Mucosa of descending colon (tissue), 3 donors: ENCODE measurements around the gene HTD2. TPM values are rescaled to one million over a fixed set of nuclear protein-coding genes. Genes with fewer than 3 reads are reported as not detected.

Experiments used
- ATAC-seq: fragments of 200-7000 bp; cut with Tn5 transposase; one replicate; pipeline ENCODE4 v1.9.1; 2020; ENCODE audit warnings: mild to moderate bottlenecking, moderate library complexity
- DNase-seq, 3 donors: peaks; one replicate each; pipeline ENCODE4 v3.0.0-alpha.2; 2020
- H3K36me3 ChIP-seq: fragments of 200-600 bp; one replicate; pipeline ENCODE4 v1.8.0; 2021; ENCODE audit warnings: low read depth, mild to moderate bottlenecking
- H3K4me1 ChIP-seq: fragments of 200-600 bp; one replicate; pipeline ENCODE4 v1.8.0; 2021; ENCODE audit warnings: low read depth, mild to moderate bottlenecking
- H3K4me3 ChIP-seq: fragments of 200-600 bp; one replicate; pipeline ENCODE4 v1.8.0; 2021; ENCODE audit warnings: mild to moderate bottlenecking
- H3K9me3 ChIP-seq: fragments of 200-600 bp; one replicate; pipeline ENCODE4 v1.8.0; 2021; ENCODE audit warnings: mild to moderate bottlenecking
- CTCF ChIP-seq: fragments of 200-600 bp; IDR thresholded peaks from one replicate; pipeline ENCODE4 v1.8.0; 2022; ENCODE audit warnings: antibody characterized with exemption, mild to moderate bottlenecking
- intact Hi-C, 2 donors: fragments of 100-400 bp; cut with DNase I in 1 of 2; cut with micrococcal nuclease in 1 of 2; formaldehyde crosslinking; loops; one replicate each; pipeline versions ENCODE4 v1.11.0 to v1.11.1; 2022; cut with DNase I, micrococcal nuclease
- total RNA-seq, 3 donors: library from RNA; stranded (reverse); fragmentation: NEBNext Ultra II Directional in 2 of 3; extraction: Animal tissue kit (Norgen Biotek cat#: 25700) in 2 of 3; gene quantifications; one replicate each; pipeline versions ENCODE4 v1.2.1 to v1.2.4, GENCODE V29; 2021 to 2023
- donor health status: DM: no; HTN: no; CAD: no; lungs with moderate emphysema.
- donor health status: DM: no; HTN: no; CAD: no.
- donor health status: DM: no; HTN: yes; CAD: no.

HTD2 gene
- total RNA-seq, 3 donors from 2014 or later, result 9.7 to 13.7 (median 10.9) TPM

GRCh38 chr3:58325525-58325992, 19.2 kb downstream of the HTD2 start:
- H3K4me3 ChIP-seq, result no peak overlapping the region

GRCh38 chr3:58326267-58326900, 20.1 kb downstream of the HTD2 start:
- no peak for TF ChIP-seq CTCF
- Histone ChIP-seq H3K36me3 (no peaks in the 10 kb centered on the region), H3K4me3 (no peak overlapping the region), H3K9me3 (no peaks in the 10 kb centered on the region), H3K4me1 (peaks cover 12% of the 10 kb centered on the region)
- intact Hi-C loops, result loop anchor here in 1 of 2 donors (5.0 kb wide), 1 partner anchor 91 kb away; no protein-coding TSS in a partner anchor
- ATAC-seq, result no peak
- no peak for DNase-seq

More at GRCh38 chr3:58325525-58325992, 19.2 kb downstream of the HTD2 start:
- Histone ChIP-seq H3K4me1 (peaks cover 12% of the 10 kb centered on the region), H3K36me3 (no peaks in the 10 kb centered on the region), H3K9me3 (no peaks in the 10 kb centered on the region)
- TF ChIP-seq CTCF, result no peak
- DNase-seq (no peak), ATAC-seq (peak; percentile 85)
- intact Hi-C loops, result loop anchor here in 1 of 2 donors (5.0 kb wide), 1 partner anchor 92 kb away; no protein-coding TSS in a partner anchor

- ATAC-seq (no peak), DNase-seq (no peak)
- no peak overlapping the region for H3K4me3 ChIP-seq
- intact Hi-C loops, result loop anchor here in 1 of 2 donors (5.0 kb wide), 1 partner anchor 88 kb away; no protein-coding TSS in a partner anchor
- no peaks in the 10 kb centered on the region for H3K36me3 ChIP-seq
- no peaks in the 10 kb centered on the region for H3K9me3 ChIP-seq
- H3K4me1 ChIP-seq, result peaks cover 16% of the 10 kb centered on the region
- TF ChIP-seq CTCF, result no peak
Observed at GRCh38 chr3:58329150-58329921, 23.0 kb downstream of the HTD2 start.

- Histone ChIP-seq H3K36me3 (no peaks in the 10 kb centered on the region), H3K4me1 (peaks cover 13% of the 10 kb centered on the region), H3K4me3 (no peak overlapping the region), H3K9me3 (no peaks in the 10 kb centered on the region)
- ATAC-seq (no peak), DNase-seq (no peak)
- no peak for TF ChIP-seq CTCF
- intact Hi-C loops, result loop anchor here in 1 of 2 donors (5.0 kb wide), 1 partner anchor 87 kb away; no protein-coding TSS in a partner anchor
Observed at GRCh38 chr3:58329922-58330413, 23.6 kb downstream of the HTD2 start.

GRCh38 chr3:58331593-58332152, 25.4 kb downstream of the HTD2 start:
- DNase-seq (no peak), ATAC-seq (no peak)
- intact Hi-C loops, result no loop called here
- TF ChIP-seq CTCF, result no peak
- peaks cover 5% of the 10 kb centered on the region for H3K4me1 ChIP-seq
- no peaks in the 10 kb centered on the region for H3K9me3 ChIP-seq
- H3K4me3 ChIP-seq, result no peak overlapping the region
- H3K36me3 ChIP-seq, result no peaks in the 10 kb centered on the region
